ENCODE data around the gene KPNA3.
"Not testable (repeated sequence)": the region's sequence is repeated elsewhere in the genome, so short reads cannot be mapped to it uniquely, and the experiment has no call there.

Gene KPNA3

DNA sequence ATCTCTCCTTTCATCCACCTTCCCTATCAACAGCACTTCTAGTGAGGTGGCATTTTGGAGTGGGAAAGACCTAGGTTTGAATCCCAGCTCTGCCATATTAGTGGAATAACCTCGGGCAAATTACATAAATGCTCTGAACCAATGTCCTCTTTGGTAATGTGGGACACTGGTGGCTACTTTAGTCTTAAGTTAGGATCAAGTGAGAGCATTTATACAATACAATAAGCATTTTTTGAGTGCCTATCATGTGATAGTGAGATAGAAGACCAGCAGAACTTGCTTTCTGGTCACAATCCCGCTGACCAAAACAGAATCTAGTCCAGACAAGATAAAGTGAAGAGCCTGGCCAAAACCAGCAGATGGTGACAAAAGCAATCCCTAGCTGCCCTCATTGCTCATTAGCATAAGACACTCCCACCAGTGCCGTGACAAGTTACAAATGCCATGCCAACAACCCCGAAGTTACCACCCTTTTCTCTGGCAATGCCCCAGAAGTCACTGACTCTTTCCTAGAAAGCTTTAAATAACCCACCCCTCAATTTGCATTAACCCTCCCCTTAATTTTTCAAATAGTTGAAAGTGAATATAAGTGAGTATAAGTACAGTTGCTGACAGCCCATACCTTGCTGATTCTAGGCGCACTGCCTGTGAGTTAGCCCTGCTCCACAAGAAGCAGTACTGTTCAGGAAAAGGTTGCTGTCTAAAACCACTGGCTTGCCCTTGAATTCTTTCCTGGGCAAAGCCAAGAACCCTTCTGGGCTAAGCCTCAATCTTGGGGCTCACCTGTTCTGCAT, 28.9 kb upstream of the KPNA3 start:
- no peak for DNase-seq (ENCODE audit: low read depth)
- no peak overlapping the region for H3K4me3 ChIP-seq (ENCODE audit: low read depth, low read length)
- TF ChIP-seq, protein P1, sequence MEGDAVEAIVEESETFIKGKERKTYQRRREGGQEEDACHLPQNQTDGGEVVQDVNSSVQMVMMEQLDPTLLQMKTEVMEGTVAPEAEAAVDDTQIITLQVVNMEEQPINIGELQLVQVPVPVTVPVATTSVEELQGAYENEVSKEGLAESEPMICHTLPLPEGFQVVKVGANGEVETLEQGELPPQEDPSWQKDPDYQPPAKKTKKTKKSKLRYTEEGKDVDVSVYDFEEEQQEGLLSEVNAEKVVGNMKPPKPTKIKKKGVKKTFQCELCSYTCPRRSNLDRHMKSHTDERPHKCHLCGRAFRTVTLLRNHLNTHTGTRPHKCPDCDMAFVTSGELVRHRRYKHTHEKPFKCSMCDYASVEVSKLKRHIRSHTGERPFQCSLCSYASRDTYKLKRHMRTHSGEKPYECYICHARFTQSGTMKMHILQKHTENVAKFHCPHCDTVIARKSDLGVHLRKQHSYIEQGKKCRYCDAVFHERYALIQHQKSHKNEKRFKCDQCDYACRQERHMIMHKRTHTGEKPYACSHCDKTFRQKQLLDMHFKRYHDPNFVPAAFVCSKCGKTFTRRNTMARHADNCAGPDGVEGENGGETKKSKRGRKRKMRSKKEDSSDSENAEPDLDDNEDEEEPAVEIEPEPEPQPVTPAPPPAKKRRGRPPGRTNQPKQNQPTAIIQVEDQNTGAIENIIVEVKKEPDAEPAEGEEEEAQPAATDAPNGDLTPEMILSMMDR (IDR thresholded peaks at IDR 0.05; ENCODE audit: low read depth, low read length, missing control alignments): no peak
- in situ Hi-C loops (cut with HindIII; ENCODE audit: low sequenced_read_pairs): no loop called here

GRCh38 chr13:49820591-49821215, 28.2 kb upstream of the KPNA3 start:
- no peak for DNase-seq (ENCODE audit: low read depth)
- in situ Hi-C loops (cut with HindIII; ENCODE audit: low sequenced_read_pairs): no loop called here
- no peak overlapping the region for H3K4me3 ChIP-seq (ENCODE audit: low read depth, low read length)
- TF ChIP-seq, protein P1 (IDR thresholded peaks at IDR 0.05; ENCODE audit: low read depth, low read length, missing control alignments): no peak

GRCh38 chr13:49816047-49816446, 23.6 kb upstream of the KPNA3 start:
- H3K4me3 ChIP-seq (ENCODE audit: low read depth, low read length); DNase-seq (ENCODE audit: low read depth); in situ Hi-C loops (cut with HindIII; ENCODE audit: low sequenced_read_pairs): not testable (repeated sequence)

GRCh38 chr13:49814551-49815270, 22.2 kb upstream of the KPNA3 start:
- TF ChIP-seq, protein P1 (IDR thresholded peaks at IDR 0.05; ENCODE audit: low read depth, low read length, missing control alignments): no peak
- in situ Hi-C loops (cut with HindIII; ENCODE audit: low sequenced_read_pairs): no loop called here
- no peak overlapping the region for H3K4me3 ChIP-seq (ENCODE audit: low read depth, low read length)
- no peak for DNase-seq (ENCODE audit: low read depth)

GRCh38 chr13:49812812-49813211, 20.3 kb upstream of the KPNA3 start:
- H3K4me3 ChIP-seq (ENCODE audit: low read depth, low read length): no peak overlapping the region
- in situ Hi-C loops (cut with HindIII; ENCODE audit: low sequenced_read_pairs): no loop called here
- TF ChIP-seq, protein P1 (IDR thresholded peaks at IDR 0.05; ENCODE audit: low read depth, low read length, missing control alignments): no peak
- no peak for DNase-seq (ENCODE audit: low read depth)

- no peak for DNase-seq (ENCODE audit: low read depth)
- TF ChIP-seq, protein P1 (IDR thresholded peaks at IDR 0.05; ENCODE audit: low read depth, low read length, missing control alignments): no peak
Observed at GRCh38 chr13:49811527-49811908, 19.0 kb upstream of the KPNA3 start.

More at GRCh38 chr13:49811527-49811908, 19.0 kb upstream of the KPNA3 start:
- in situ Hi-C loops (cut with HindIII; ENCODE audit: low sequenced_read_pairs): no loop called here
- no peak overlapping the region for H3K4me3 ChIP-seq (ENCODE audit: low read depth, low read length)
